Measurements from ENCODE around the gene KLHL36. TPM values are rescaled to one million over a fixed set of nuclear protein-coding genes. Genes with fewer than 3 reads are reported as not detected.

KLHL36 gene
- total RNA-seq, 4 donors from 2014 or later, result 43.4 to 70.7 (median 67.2) TPM

GRCh38 chr16:84675423-84675822 is 27.1 kb downstream of the KLHL36 start:
- TF ChIP-seq CTCF (IDR thresholded peaks at IDR 0.05) (no peak), EP300 (IDR thresholded peaks at IDR 0.05) (no peak), POLR2A (IDR thresholded peaks at IDR 0.05) (no peak), POLR2AphosphoS5 (IDR thresholded peaks at IDR 0.05) (no peak)
- WGBS, result 79% methylated on average over 9 of the region's 9 CpGs
- DNase-seq (ENCODE audit: low spot score in 2 of 2), result no peak
- no peaks in the 10 kb centered on the region for H3K27me3 ChIP-seq
- H3K4me3 ChIP-seq, result no peak overlapping the region
- H3K36me3 ChIP-seq, result no peaks in the 10 kb centered on the region
- no peaks in the 10 kb centered on the region for H3K9me3 ChIP-seq
- H3K27ac ChIP-seq, result no peak overlapping the region
- H3K4me1 ChIP-seq, result no peaks in the 10 kb centered on the region

GRCh38 chr16:84675884-84676283 is 27.6 kb downstream of the KLHL36 start:
- TF ChIP-seq EP300 (IDR thresholded peaks at IDR 0.05) (no peak), POLR2A (IDR thresholded peaks at IDR 0.05) (no peak), CTCF (IDR thresholded peaks at IDR 0.05) (no peak)
- Histone ChIP-seq H3K4me3 (no peak overlapping the region), H3K4me1 (no peaks in the 10 kb centered on the region), H3K36me3 (no peaks in the 10 kb centered on the region), H3K9me3 (no peaks in the 10 kb centered on the region), H3K27me3 (no peaks in the 10 kb centered on the region), H3K27ac (no peak overlapping the region)
- WGBS, result 91% methylated on average over 2 of the region's 2 CpGs
- no peak for DNase-seq (ENCODE audit: low spot score in 2 of 2)

- 77% methylated on average over 14 of the region's 14 CpGs for WGBS
- TF ChIP-seq CTCF (IDR thresholded peaks at IDR 0.05) (no peak), POLR2AphosphoS5 (IDR thresholded peaks at IDR 0.05) (no peak), EP300 (IDR thresholded peaks at IDR 0.05) (no peak), POLR2A (IDR thresholded peaks at IDR 0.05) (no peak)
- no peak for DNase-seq (ENCODE audit: low spot score in 2 of 2)
- no peak overlapping the region for H3K4me3 ChIP-seq
- H3K4me1 ChIP-seq, result no peaks in the 10 kb centered on the region
- H3K36me3 ChIP-seq, result no peaks in the 10 kb centered on the region
- no peaks in the 10 kb centered on the region for H3K9me3 ChIP-seq
- no peak overlapping the region for H3K27ac ChIP-seq
- H3K27me3 ChIP-seq, result no peaks in the 10 kb centered on the region
Measured at GRCh38 chr16:84677017-84677803, 28.9 kb downstream of the KLHL36 start.

- no peak for DNase-seq (ENCODE audit: low spot score in 2 of 2)
- Histone ChIP-seq H3K27ac (no peak overlapping the region), H3K4me3 (no peak overlapping the region), H3K36me3 (no peaks in the 10 kb centered on the region), H3K9me3 (no peaks in the 10 kb centered on the region), H3K4me1 (no peaks in the 10 kb centered on the region), H3K27me3 (no peaks in the 10 kb centered on the region)
- TF ChIP-seq CTCF (IDR thresholded peaks at IDR 0.05) (no peak), EP300 (IDR thresholded peaks at IDR 0.05) (no peak), POLR2A (IDR thresholded peaks at IDR 0.05) (no peak), POLR2AphosphoS5 (IDR thresholded peaks at IDR 0.05) (no peak)
- WGBS, result 91% methylated on average over 10 of the region's 10 CpGs
Measured at GRCh38 chr16:84677849-84678248, 29.5 kb downstream of the KLHL36 start.

GRCh38 chr16:84678541-84678940 is 30.2 kb downstream of the KLHL36 start:
- H3K36me3 ChIP-seq, result no peaks in the 10 kb centered on the region
- no peak overlapping the region for H3K4me3 ChIP-seq
- no peaks in the 10 kb centered on the region for H3K27me3 ChIP-seq
- DNase-seq (ENCODE audit: low spot score in 2 of 2), result no peak
- no peaks in the 10 kb centered on the region for H3K9me3 ChIP-seq
- no peak overlapping the region for H3K27ac ChIP-seq
- H3K4me1 ChIP-seq, result no peaks in the 10 kb centered on the region
- 97% methylated on average over 9 of the region's 9 CpGs for WGBS
- TF ChIP-seq POLR2AphosphoS5 (IDR thresholded peaks at IDR 0.05) (no peak), CTCF (IDR thresholded peaks at IDR 0.05) (no peak)

Data from suprapubic skin (tissue), 4 donors.